Subcutaneous abdominal adipose tissue (tissue), 5 donors: ENCODE measurements around the gene GRIP2.

Experiments used
- H3K27ac ChIP-seq: one replicate; pipeline ENCODE4 v1.7.0; 2013; ENCODE audit warnings: low read depth, mild to moderate bottlenecking, inconsistent platforms, low read length, moderate library complexity
- H3K27me3 ChIP-seq, 5 donors: one replicate each; pipeline ENCODE4 v1.7.0; 2013; ENCODE audit warnings: low read length in 5 of 5, inconsistent platforms in 1 of 5; ENCODE audit not compliant: control insufficient read depth in 5 of 5, insufficient read depth in 4 of 5
- H3K36me3 ChIP-seq, 5 donors: one replicate each; pipeline ENCODE4 v1.7.0; 2013; ENCODE audit warnings: low read length in 5 of 5; ENCODE audit not compliant: control insufficient read depth in 5 of 5, insufficient read depth in 5 of 5
- H3K4me1 ChIP-seq, 5 donors: one replicate each; pipeline ENCODE4 v1.7.0; 2013; ENCODE audit warnings: low read length in 5 of 5, mild to moderate bottlenecking in 3 of 5, moderate library complexity in 1 of 5; ENCODE audit not compliant: control insufficient read depth in 5 of 5, insufficient read depth in 5 of 5
- H3K4me3 ChIP-seq, 5 donors: one replicate each; pipeline ENCODE4 v1.7.0; 2013; ENCODE audit warnings: low read length in 5 of 5, low read depth in 1 of 5
- H3K9ac ChIP-seq, 5 donors: one replicate each; pipeline ENCODE4 v1.7.0; 2013; ENCODE audit warnings: low read length in 5 of 5, mild to moderate bottlenecking in 4 of 5, moderate library complexity in 3 of 5
- H3K9me3 ChIP-seq, 5 donors: one replicate each; pipeline ENCODE4 v1.7.0; 2013; ENCODE audit warnings: low read length in 5 of 5; ENCODE audit not compliant: control insufficient read depth in 5 of 5
- donor health status: healthy.
- donor health status: healthy.
- donor health status: healthy.
- donor health status: healthy.
- donor health status: healthy.

Gene GRIP2

DNA sequence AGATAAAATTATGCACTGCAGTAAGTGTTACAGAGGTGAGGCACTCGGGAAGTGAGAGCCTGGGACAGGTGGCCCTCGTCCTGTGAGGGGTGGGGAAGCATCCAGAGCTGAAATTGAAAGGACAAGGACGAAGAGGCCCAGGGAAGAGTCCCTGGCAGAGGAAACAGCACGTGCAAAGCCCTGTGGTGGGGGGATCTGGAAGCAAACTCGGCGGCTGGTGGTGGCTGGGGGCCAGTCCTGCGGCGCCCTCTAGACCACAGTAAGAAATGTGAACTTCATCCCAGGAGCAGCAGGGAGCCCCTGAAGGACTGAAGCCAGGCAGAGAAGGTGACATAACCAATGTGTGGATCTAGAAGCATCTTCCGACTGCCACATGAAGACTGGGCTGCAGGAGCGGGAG is 42.8 kb downstream of the GRIP2 start:
- H3K4me3 ChIP-seq = no peak overlapping the region
- peaks cover 0 to 5% (median 0%) of the 10 kb centered on the region in 5 donors for H3K27me3 ChIP-seq
- no peak overlapping the region for H3K27ac ChIP-seq
- H3K36me3 ChIP-seq = peaks cover 0 to 4% (median 0%) of the 10 kb centered on the region in 5 donors
- H3K4me1 ChIP-seq = no peaks in the 10 kb centered on the region
- no peak overlapping the region for H3K9ac ChIP-seq
- H3K9me3 ChIP-seq = peaks cover 0 to 19% (median 11%) of the 10 kb centered on the region in 5 donors

DNA sequence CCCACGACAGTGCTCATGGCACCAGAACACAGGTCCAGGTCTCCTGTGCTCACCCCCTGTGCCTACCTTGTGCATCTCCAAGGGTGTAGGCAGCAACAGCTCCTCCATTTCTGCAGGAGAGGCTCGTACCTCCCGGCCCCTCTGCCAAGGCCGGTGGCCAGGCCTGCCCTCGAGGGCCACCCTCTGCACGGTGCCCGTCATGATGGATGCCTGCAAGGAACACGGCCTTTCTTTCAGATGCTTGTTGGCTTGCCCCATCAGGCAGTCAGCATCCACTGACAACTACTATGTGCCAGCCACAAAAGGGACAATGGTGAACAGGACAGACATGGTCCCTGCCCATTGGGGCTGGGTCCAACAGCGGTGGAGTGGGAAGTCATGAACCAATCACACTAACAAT is 43.8 kb downstream of the GRIP2 start:
- no peak overlapping the region for H3K4me3 ChIP-seq
- no peak overlapping the region for H3K9ac ChIP-seq
- peaks cover 0 to 13% (median 9%) of the 10 kb centered on the region in 5 donors for H3K9me3 ChIP-seq
- H3K4me1 ChIP-seq = no peaks in the 10 kb centered on the region
- H3K36me3 ChIP-seq = peaks cover 0 to 9% (median 0%) of the 10 kb centered on the region in 5 donors
- H3K27ac ChIP-seq = no peak overlapping the region
- peaks cover 0 to 5% (median 0%) of the 10 kb centered on the region in 5 donors for H3K27me3 ChIP-seq

DNA sequence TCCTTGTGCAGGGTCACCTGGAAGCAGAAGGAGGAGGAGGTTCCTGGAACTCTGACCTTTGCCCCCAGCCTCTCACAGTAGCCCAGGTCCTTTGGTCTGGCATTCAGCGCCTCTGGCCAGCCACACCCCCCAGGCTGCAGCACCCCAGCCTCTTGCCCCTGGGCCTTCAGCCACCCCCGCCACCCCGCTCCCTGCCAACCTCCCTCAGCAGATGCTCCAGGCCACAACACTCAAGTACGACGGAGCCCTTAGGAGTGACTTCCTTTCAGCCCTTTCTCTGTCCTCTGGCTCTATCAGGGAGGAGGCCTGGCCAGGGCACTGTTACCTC is 45.2 kb downstream of the GRIP2 start:
- Histone ChIP-seq H3K9ac (no peak overlapping the region), H3K27ac (no peak overlapping the region), H3K4me3 (no peak overlapping the region), H3K9me3 (peaks cover 0 to 3% (median under 1%) of the 10 kb centered on the region in 5 donors), H3K36me3 (peaks cover 0 to 14% (median 0%) of the 10 kb centered on the region in 5 donors), H3K27me3 (peaks cover 0 to 5% (median 0%) of the 10 kb centered on the region in 5 donors), H3K4me1 (no peaks in the 10 kb centered on the region)

DNA sequence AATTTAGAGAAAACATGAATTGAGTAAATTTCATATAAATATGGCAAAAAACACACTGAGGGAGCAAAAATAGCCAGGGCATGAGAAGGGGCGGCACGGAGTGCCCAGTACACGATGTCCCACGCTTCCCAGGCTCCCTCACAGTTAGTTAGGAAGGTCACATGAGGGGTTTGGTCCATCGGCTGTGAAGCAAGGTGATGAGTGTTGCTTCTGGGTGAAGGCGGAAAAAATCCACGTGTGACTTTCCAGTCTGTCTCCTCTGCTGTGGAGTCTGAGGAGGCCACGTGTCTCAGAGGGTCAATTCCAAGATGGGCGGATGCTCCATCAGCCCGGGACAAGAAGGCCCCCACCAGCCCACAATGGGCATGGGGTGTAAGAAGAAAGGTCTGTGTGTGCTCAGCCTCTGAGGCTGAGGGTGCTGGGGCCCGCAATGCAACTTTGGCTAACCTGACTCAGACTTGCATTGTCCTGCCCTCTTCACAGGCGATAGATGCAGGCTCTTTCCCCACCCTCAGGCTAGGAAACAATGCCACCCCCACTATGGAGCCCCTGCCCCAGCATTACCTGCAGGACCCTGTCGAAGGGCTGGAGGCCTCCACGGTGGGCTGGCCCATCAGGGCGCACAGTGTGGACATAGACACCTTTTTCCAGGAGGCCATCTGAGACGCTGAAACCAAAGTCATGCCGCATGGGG is 45.7 kb downstream of the GRIP2 start:
- H3K36me3 ChIP-seq = peaks cover 0 to 19% (median 1%) of the 10 kb centered on the region in 5 donors

DNA sequence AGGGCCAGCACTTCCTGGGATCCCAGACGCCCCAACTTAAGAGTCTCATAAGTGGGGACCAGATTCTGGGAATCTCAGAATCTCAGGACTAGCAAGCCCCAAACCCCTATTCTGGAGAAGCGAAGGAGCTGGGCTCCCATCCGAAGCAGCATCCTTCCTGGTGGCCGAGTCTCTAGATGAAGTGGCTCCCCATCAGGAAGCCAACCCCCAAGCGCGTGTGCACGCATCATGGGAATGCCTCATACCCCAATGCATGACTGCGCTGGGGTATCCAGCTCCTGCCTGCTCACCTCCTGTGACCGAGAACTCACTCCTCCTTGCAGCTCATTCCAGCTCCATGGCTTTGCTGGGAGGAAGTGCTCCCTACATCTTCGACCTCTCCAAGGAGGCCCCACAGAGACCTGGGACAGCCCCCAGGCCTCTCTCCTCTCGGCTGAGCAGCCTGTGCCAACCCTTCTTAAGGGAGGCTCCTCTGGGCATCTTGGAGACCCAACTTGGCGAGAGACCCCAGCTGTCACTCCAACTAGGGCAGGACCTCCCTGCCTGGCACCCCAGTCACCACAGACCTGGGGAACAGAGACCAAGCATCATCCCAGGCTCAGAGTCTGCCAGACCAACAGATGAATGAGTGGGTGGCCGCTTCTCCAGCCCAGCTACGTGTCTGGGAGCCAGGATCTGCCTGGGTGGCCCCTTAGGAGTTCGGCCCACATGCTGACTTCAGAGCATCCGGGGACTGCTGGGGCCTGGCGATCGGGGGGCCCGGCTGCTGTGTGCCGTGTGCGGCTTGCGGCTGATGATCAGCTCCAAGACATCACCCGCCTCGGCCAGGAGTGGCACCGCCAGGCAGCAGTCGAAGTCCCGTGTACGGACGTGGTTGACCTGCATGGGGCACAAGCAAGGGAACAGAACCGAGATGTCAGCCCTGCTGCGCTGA is 46.9 kb downstream of the GRIP2 start:
- peaks cover 0 to 5% (median 0%) of the 10 kb centered on the region in 5 donors for H3K27me3 ChIP-seq
- peaks cover 0 to 5% (median 0%) of the 10 kb centered on the region in 5 donors for H3K4me1 ChIP-seq
- no peak overlapping the region for H3K27ac ChIP-seq
- no peaks in the 10 kb centered on the region for H3K9me3 ChIP-seq
- no peak overlapping the region for H3K9ac ChIP-seq
- H3K36me3 ChIP-seq = peaks cover 0 to 25% (median 2%) of the 10 kb centered on the region in 5 donors
- no peak overlapping the region for H3K4me3 ChIP-seq

More for the DNA sequence above, 45.7 kb downstream of the GRIP2 start:
- Histone ChIP-seq H3K27me3 (peaks cover 0 to 5% (median 0%) of the 10 kb centered on the region in 5 donors), H3K27ac (no peak overlapping the region), H3K4me1 (no peaks in the 10 kb centered on the region), H3K4me3 (no peak overlapping the region), H3K9me3 (peaks cover 0 to 3% (median 0%) of the 10 kb centered on the region in 5 donors), H3K9ac (no peak overlapping the region)

DNA sequence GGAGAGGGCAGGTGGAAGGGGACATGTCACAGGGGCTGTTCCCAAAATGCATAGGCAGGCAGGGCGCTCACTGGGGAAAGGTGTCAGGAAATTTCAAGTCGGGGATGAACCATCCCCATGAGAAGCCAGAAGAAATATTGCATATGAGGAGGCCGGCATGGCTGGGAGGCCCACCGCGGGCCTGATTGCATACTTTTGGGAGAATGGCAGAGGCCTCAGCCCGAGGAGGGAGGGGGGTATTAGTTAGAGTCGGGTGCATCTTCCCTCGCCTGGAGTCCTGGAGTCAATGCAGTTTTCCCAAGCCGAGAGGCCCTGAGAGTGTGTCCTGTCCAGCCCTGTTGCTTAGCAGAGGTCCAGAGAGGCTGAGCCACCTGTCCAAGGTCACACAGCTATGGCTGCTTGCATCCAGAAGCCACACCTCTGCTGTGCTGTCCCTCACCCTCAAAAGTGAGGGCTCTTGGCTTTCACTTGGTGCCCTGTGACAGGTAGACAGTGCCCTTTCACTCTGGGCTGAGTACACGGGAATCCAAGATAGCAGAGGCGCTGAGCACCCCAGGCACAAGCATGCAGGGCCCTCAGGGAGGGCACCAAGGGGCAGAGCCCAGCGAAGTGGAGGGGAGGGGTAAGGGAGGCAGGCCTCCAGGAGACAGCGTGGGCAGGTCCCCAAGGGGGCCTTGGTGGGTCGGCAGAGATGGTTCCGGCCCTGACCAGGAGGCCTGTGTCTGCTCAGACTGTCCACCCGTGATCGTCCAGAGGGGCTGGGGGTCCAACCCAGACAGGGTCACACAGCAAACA is 48.5 kb downstream of the GRIP2 start:
- Histone ChIP-seq H3K27ac (no peak overlapping the region), H3K9ac (no peak overlapping the region), H3K4me1 (peaks cover 0 to 13% (median 0%) of the 10 kb centered on the region in 5 donors), H3K9me3 (no peaks in the 10 kb centered on the region), H3K36me3 (peaks cover 0 to 41% (median 6%) of the 10 kb centered on the region in 5 donors), H3K4me3 (no peak overlapping the region), H3K27me3 (peaks cover 0 to 2% (median 0%) of the 10 kb centered on the region in 5 donors)

DNA sequence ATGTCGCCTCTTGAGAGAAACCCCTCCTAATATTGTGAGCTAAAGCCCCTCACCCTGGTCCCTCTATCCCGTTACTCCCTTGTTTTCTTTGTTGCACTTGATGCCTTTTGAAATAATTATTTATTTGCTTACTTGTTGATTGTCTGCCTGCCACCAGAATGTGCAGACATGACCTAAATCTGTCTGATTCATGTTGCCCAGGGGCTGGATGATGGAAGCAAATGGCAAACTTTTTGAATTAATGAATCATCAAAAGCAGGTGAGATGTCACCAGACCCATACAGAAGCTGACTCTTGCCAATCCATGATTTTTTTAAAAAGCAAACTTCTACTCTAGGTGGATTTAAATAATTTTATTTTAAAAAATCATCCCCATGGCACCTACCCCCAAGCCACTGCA is 49.3 kb downstream of the GRIP2 start:
- Histone ChIP-seq H3K4me3 (no peak overlapping the region), H3K27ac (no peak overlapping the region), H3K36me3 (peaks cover 0 to 45% (median 6%) of the 10 kb centered on the region in 5 donors), H3K9me3 (no peaks in the 10 kb centered on the region), H3K9ac (no peak overlapping the region), H3K4me1 (peaks cover 0 to 13% (median 0%) of the 10 kb centered on the region in 5 donors), H3K27me3 (no peaks in the 10 kb centered on the region)

DNA sequence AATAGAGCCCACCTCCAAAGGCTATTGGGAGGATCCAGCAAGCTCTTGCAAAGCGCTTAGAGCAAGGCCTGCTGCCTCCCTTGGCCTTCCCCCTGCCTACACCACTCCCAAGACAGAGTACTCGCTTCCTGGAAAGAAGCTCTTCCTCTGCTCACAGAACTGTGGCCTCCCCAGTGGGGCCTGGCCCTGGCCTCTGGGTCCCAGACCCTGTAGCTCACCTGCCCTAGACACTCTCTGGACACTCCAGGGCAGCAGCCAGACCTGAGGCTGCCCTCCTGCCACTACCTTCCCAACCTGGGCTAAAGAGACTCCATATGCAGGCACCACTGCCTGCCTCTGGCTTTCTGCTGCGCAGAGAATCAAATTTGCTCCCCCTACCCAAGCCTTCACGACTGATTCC is 49.9 kb downstream of the GRIP2 start:
- Histone ChIP-seq H3K9ac (no peak overlapping the region), H3K27me3 (no peaks in the 10 kb centered on the region), H3K4me1 (peaks cover 0 to 13% (median 0%) of the 10 kb centered on the region in 5 donors), H3K36me3 (peaks cover 2 to 51% (median 8%) of the 10 kb centered on the region in 5 donors), H3K27ac (no peak overlapping the region), H3K4me3 (no peak overlapping the region), H3K9me3 (no peaks in the 10 kb centered on the region)

DNA sequence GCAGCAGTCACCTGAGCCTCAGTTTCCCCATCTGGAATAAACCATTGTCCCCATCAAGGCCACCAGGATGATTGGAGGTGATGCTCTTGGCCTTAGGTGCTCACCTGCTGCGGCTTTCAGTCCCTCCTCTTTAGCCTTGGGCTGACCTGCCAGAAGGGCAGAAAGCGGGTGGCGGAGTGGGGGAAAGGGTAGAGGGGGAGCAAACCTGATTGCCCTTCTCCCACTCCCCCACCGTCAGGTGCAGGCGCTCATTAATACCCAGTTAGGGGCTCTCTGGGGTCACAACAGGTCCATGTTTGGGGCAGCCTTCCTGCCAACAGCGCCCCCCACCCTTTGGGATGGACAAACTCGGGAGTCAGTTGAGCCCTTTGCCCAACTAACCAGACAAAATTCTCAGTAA is 50.5 kb downstream of the GRIP2 start:
- Histone ChIP-seq H3K36me3 (peaks cover 2 to 53% (median 10%) of the 10 kb centered on the region in 5 donors), H3K4me1 (peaks cover 0 to 13% (median 0%) of the 10 kb centered on the region in 5 donors), H3K9me3 (no peaks in the 10 kb centered on the region), H3K27ac (no peak overlapping the region), H3K9ac (no peak overlapping the region), H3K27me3 (no peaks in the 10 kb centered on the region), H3K4me3 (no peak overlapping the region)
